GM21528 (cell line): ENCODE data around the gene NHSL2.

Source experiments
- ATAC-seq: cut with Tn5 transposase; IDR thresholded peaks from one replicate; pipeline ENCODE4 v1.9.1; 2021; ENCODE audit warnings: mild to moderate bottlenecking, moderate library complexity; ENCODE audit not compliant: unreplicated experiment, low FRiP score

NHSL2 gene

GRCh38 chrX:72100824-72101351, 190.2 kb downstream of the NHSL2 start:
- peak; percentile 81 for ATAC-seq

- no peak for ATAC-seq
Measured at GRCh38 chrX:72101597-72102037, 191.0 kb downstream of the NHSL2 start.

DNA sequence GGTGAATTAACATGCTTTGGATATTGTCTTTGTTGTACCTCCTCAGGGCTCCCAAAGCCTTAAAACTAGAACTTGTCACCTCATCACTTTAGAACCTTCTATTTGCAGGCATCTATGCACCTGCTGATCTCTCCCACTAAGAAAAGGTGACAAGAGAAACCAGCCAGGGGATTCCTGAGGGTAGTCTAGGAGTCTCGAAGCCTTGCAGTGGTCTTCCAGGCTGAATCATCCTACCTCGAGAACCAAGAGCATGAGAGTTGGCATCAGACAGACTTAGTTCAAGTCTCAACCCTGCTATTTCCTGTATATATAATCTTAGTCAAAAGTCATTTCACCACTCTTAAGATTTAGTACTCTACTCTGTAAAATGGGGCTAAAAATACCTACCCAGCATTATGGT, 191.5 kb downstream of the NHSL2 start:
- no peak for ATAC-seq

GRCh38 chrX:72102760-72103159, 192.1 kb downstream of the NHSL2 start:
- ATAC-seq, result no peak

- ATAC-seq, result peak; percentile 56
Measured at GRCh38 chrX:72105436-72105835, 194.8 kb downstream of the NHSL2 start.

DNA sequence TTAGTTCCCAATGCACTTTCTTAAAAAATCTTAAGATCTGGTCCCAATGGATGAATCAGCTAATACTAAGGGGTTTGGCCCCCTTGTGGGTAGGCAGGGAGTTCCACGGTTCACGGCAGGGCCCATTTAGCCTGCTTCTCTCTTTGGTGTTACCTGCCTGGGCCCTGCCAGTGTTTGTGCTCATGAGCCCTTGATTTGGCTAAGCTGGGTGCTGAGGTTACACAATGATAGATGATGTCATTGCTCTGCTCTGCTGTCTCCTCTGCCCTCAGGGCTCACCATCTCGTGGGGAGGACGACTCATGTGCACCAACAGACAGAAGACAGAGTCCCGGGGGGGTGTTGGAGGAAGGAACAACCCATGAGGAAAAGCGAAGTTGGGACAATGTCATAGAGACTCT, 196.7 kb downstream of the NHSL2 start:
- no peak for ATAC-seq

GRCh38 chrX:72107841-72108595, 197.4 kb downstream of the NHSL2 start:
- no peak for ATAC-seq

DNA sequence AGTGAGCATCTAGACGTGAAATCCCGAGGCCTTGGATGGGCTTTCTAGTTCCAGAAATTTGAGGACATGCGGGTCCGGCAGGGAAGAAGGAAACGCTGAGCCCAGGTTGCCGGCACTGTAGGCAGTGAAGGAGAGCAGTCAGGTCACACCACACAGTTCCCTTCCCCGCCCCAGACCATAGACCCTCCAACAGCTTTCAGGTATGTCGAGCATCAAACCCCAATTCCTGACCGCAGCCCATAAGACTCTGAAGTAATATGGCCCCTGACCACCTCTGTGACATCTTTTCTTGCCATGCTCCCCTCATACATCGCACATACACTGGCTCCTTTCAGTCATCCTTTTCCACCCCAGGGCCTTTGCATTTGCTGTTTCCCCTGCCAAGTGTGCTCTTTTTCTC, 198.0 kb downstream of the NHSL2 start:
- no peak for ATAC-seq

DNA sequence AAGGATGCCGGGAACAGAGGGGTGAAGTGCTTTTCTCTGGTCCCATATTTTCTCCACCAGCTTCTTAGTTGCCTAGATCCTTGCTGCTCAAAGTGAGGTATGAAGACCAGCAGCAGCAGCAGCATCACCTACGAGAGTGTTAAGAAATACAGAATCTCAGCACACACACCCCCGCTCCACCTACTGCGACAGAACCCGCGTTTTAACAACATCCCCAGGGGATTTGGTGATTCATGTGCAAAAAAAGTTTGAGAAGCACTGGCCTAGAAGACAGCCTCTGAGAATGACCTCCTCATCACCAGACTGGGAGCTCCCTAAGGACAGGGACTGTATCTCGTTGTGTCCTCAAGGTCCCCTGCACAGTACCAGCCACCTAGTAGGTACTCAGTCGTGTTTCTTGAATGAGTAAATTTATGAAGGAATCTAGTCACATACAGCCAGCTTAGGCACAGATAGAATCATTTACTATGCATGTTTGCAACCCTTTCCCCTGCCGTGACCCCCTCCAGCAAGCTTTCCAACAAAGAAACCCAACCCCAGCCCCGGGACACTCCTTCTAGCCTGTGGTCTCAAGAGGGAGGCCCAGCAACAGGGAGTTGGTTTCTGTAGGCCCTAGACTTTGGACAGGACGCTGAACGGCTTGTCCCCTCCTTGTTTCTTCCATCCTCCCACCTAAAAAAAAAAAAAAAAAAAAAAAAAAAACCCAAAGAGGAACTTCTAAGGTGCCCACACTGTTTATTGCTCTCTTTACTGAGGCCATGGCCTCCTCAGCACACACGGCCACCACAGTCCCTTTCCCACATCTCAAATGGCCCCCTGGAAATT, 199.6 kb downstream of the NHSL2 start:
- no peak for ATAC-seq

GRCh38 chrX:72110876-72111708, 200.4 kb downstream of the NHSL2 start:
- no peak for ATAC-seq

GRCh38 chrX:72113461-72113860, 202.8 kb downstream of the NHSL2 start:
- no peak for ATAC-seq

- ATAC-seq, result no peak
Measured at GRCh38 chrX:72114306-72114705, 203.7 kb downstream of the NHSL2 start.

DNA sequence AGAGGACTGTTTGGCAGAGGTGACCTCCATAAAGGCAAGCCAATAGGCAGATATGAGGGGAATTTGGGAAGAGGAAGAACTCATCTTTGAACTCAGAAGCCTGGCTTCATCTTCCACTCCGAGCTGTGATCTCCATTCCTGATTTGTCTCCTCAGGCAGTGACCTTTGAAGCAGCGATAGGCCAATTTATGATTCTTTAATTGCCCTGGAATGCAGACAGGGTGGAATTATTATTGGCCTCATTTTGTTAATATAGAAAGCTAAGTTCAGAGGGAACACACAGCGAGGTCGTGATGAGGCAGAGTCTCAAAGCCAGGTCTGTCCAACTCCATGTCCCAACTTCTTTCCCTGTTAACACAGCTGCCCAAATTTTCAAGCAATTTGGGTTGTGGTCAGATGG, 204.2 kb downstream of the NHSL2 start:
- ATAC-seq, result no peak

GRCh38 chrX:72115380-72115779, 204.7 kb downstream of the NHSL2 start:
- no peak for ATAC-seq

DNA sequence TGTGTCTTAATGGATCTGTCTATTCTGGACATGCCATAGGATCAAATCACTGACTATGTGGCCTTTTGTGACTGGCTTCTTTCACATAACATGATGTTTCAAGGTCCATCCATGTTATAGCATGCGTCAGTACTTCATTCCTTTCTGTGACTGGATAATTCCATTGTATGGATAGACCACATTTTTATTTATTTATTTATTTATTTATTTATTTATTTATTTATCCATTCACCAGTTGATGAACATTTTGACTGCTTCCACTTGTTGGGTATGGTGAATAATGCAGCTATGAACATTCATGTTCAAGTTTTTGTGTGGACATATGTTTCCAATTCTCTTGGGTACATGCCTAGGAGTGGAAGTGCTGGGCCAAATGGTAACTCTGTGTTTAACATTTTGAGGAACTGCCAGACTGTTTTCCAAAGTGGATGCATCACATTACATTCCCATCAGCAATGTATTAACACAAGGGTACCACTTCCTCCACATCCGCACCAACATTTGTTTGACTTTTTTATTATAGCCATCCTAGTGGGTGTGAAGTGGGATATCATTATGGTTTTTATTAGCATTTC, 207.1 kb downstream of the NHSL2 start:
- no peak for ATAC-seq

DNA sequence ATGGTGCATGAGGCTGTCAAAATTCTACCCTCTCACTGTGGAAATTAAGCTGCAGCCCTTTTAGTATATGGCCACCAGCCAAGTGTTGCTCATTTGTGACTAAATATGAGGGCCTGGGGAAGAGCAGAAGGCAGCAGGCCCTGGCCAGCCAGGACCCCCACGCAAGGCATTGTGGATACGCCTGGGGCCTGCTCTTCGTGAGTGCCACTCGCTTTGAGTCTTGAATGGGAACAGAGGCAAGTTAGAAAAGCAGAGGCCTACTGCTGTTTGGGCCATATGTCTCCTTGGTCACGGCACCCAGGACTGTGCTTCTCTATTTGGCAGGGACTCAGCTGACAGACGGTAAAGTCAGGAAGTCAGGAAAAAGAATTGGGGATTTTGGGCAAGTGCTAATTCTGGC, 210.2 kb downstream of the NHSL2 start:
- no peak for ATAC-seq

DNA sequence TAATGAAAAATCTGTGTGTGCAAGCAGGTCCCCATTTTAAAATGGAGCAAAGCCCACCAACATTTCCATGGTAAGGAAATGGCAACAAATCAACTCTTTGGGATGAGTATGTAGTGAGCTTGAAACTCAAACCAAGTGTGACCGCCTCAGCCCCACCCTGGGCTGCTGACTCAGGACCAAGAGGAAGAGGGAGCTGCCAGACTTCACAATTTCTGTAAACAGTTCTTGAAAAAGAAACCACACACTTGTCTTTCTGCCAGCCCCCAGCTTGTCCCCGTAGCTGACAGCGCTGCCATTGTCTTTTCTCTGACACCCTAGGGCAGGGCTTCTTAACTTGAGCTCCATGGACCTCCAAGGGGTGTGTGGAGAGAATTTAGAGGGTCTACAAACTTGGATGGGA, 210.7 kb downstream of the NHSL2 start:
- ATAC-seq, result no peak

- no peak for ATAC-seq
Measured at GRCh38 chrX:72122621-72123337, 212.1 kb downstream of the NHSL2 start.

DNA sequence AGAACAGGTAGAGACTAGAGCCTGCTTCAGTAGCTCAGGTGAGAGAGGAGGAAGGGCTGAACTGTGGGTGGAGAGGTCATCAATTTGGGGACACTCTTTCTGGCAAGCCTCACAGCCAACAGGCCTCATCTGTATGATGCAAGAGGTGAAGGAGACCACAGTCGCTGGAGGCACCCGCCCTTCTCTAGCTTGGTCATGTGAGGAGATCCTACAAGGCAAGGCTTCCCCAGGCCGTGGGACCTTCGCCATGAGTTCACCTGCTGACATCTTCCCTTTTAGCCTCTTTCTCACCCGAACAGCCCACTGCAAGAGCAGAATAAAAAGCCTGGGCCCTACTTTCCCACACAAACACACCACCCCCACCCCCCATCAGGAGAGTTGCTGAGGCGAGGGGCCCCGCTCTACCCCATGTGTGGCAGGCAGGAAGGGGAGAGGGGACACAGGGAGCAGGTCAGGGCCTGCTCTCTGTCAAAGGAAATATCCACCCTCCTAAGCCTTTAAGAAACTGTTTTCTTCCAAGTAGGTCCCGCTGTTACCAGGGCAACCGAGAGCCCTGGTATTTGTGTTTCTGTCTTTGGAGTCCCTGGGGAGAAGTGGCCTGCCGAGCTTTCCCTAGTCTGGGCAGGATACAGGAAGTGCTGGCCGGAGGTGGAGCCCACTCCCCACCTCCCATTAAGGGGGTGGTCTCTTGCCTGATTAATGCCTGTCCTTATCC, 213.0 kb downstream of the NHSL2 start:
- ATAC-seq, result no peak
